Activated naive CD4-positive, alpha-beta T cell treated with anti-CD3 and anti-CD28 coated beads for 36 hours (primary cell): ENCODE measurements around the gene TP53BP1. TPM values are rescaled to one million over a fixed set of nuclear protein-coding genes. Genes with fewer than 3 reads are reported as not detected.

ENCODE experiments used
- CTCF ChIA-PET: fragments of 350-600 bp; sonication (Branson Sonifier 250); formaldehyde crosslinking; loops from one replicate; lab custom pipeline; 2021; ENCODE audit warnings: antibody characterized with exemption; lab: Charles Lee
- DNase-seq: peaks from one replicate; pipeline ENCODE4 v3.0.0-alpha.2; 2020
- H3K27ac Mint-ChIP-seq: one replicate; pipeline ENCODE4 v1.8.0; 2021; ENCODE audit warnings: mild to moderate bottlenecking, mixed read lengths
- H3K27me3 Mint-ChIP-seq: one replicate; pipeline ENCODE4 v1.8.0; 2021; ENCODE audit warnings: low read depth, mixed read lengths
- H3K36me3 Mint-ChIP-seq: one replicate; pipeline ENCODE4 v1.8.0; 2021; ENCODE audit warnings: low read depth, mixed read lengths
- H3K4me1 Mint-ChIP-seq: one replicate; pipeline ENCODE4 v1.8.0; 2021; ENCODE audit warnings: low read depth, mixed read lengths
- H3K4me3 Mint-ChIP-seq: one replicate; pipeline ENCODE4 v1.8.0; 2021; ENCODE audit warnings: mild to moderate bottlenecking, moderate library complexity, mixed read lengths
- H3K9me3 Mint-ChIP-seq: one replicate; pipeline ENCODE4 v1.8.0; 2021; ENCODE audit warnings: mixed read lengths
- intact Hi-C: fragments of 100-400 bp; cut with micrococcal nuclease; formaldehyde crosslinking; loops from one replicate; pipeline ENCODE4 v1.15.1; 2023
- total RNA-seq, 2 experiments: library from RNA; stranded (reverse); gene quantifications; one replicate each; pipeline ENCODE4 v1.2.3, GENCODE V29; 2021

Gene TP53BP1
- total RNA-seq, 2 experiments from 2014 or later, result 18.9 to 22.3 TPM

- no peaks in the 10 kb centered on the region for H3K9me3 Mint-ChIP-seq
- H3K4me3 Mint-ChIP-seq, result peak overlapping the region; percentile 85
- H3K27me3 Mint-ChIP-seq, result no peaks in the 10 kb centered on the region
- peaks cover 20% of the 10 kb centered on the region for H3K4me1 Mint-ChIP-seq
- DNase-seq, result no peak
- H3K27ac Mint-ChIP-seq, result no peak overlapping the region
- no peaks in the 10 kb centered on the region for H3K36me3 Mint-ChIP-seq
- CTCF ChIA-PET, result no interaction called here
- intact Hi-C loops, result no loop called here
These were observed 16.2 kb upstream of the TP53BP1 start for GRCh38 chr15:43508991-43509659.

DNA sequence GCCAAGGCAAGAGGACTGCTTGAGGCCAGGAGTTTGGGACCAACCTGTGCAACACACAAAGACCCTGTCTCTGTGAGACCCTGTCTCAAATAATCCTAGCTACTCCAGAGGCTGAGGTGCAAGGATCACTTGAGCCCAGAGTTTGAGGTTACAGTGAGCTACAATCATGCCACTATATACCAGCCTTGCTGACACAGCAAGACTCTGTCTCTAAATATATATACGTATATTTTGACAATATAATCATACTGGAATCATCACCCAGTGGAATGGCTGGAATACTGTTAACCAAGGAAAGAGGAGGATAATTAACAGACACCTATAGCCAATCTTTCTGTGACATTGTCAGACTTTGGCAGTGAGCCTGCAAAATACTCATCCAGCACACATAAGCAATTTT lies 15.5 kb upstream of the TP53BP1 start:
- Mint-ChIP-seq H3K9me3 (no peaks in the 10 kb centered on the region), H3K27ac (no peak overlapping the region), H3K27me3 (no peaks in the 10 kb centered on the region), H3K4me3 (no peak overlapping the region), H3K4me1 (peaks cover 15% of the 10 kb centered on the region), H3K36me3 (no peaks in the 10 kb centered on the region)
- intact Hi-C loops, result no loop called here
- CTCF ChIA-PET, result no interaction called here
- DNase-seq, result no peak

- Mint-ChIP-seq H3K27ac (no peak overlapping the region), H3K4me1 (peaks cover 9% of the 10 kb centered on the region), H3K27me3 (no peaks in the 10 kb centered on the region), H3K4me3 (no peak overlapping the region), H3K36me3 (no peaks in the 10 kb centered on the region), H3K9me3 (no peaks in the 10 kb centered on the region)
- no peak for DNase-seq
- CTCF ChIA-PET, result interaction anchor here (0.7 to 1.5 kb wide), 2 partner anchors 9 to 996 kb away, joined by 3 to 4 read pairs; no protein-coding TSS in a partner anchor
- intact Hi-C loops, result no loop called here
These were observed 12.8 kb upstream of the TP53BP1 start for GRCh38 chr15:43505738-43506137.

DNA sequence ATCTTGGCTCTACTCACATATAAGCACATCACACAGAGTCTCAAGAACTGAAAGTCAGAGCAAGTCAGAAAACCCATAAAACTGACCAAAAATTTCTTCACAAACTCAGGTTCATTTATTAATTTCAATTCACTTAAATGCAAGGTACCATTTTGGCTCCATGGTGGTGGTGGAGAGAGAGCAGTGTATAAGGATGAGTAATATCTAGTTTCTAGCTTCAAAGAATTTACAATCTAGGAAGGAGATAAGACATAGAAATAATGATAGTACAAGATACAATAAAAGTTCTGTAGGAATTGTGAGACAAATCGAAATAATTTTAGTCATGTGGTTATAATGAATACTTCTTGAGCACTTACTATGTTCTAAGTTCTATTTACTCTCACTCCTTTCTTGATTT lies 6.7 kb upstream of the TP53BP1 start:
- Mint-ChIP-seq H3K27ac (no peak overlapping the region), H3K4me3 (no peak overlapping the region), H3K27me3 (no peaks in the 10 kb centered on the region), H3K4me1 (no peaks in the 10 kb centered on the region), H3K36me3 (no peaks in the 10 kb centered on the region), H3K9me3 (no peaks in the 10 kb centered on the region)
- intact Hi-C loops, result loop anchor here (10.0 kb wide), 1 partner anchor 695 kb away; the partner anchor contains the start of gene FRMD5
- no peak for DNase-seq
- CTCF ChIA-PET, result no interaction called here

DNA sequence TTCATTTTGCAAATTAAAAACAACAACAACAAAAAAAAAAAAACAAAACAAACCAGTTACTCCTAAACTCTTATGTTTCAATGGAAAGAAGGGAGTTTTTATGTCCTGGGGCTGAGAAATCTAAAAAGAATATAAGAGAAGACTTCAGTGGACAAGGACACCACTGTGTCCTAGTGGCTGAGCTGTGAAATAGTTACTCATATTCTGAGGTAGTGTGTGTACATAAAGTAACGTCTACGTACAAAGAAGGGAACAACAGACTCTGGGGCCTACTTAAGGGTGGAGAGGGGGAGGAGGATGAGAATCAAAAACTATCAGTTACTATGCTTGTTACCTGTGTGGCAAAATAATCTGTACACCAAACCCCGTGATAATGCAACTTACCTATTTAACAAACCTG lies 6.0 kb upstream of the TP53BP1 start:
- Mint-ChIP-seq H3K27me3 (no peaks in the 10 kb centered on the region), H3K9me3 (no peaks in the 10 kb centered on the region), H3K4me1 (no peaks in the 10 kb centered on the region), H3K27ac (no peak overlapping the region), H3K36me3 (no peaks in the 10 kb centered on the region), H3K4me3 (no peak overlapping the region)
- DNase-seq, result no peak
- intact Hi-C loops, result loop anchor here (10.0 kb wide), 1 partner anchor 696 kb away; the partner anchor contains the start of gene FRMD5
- CTCF ChIA-PET, result no interaction called here

DNA sequence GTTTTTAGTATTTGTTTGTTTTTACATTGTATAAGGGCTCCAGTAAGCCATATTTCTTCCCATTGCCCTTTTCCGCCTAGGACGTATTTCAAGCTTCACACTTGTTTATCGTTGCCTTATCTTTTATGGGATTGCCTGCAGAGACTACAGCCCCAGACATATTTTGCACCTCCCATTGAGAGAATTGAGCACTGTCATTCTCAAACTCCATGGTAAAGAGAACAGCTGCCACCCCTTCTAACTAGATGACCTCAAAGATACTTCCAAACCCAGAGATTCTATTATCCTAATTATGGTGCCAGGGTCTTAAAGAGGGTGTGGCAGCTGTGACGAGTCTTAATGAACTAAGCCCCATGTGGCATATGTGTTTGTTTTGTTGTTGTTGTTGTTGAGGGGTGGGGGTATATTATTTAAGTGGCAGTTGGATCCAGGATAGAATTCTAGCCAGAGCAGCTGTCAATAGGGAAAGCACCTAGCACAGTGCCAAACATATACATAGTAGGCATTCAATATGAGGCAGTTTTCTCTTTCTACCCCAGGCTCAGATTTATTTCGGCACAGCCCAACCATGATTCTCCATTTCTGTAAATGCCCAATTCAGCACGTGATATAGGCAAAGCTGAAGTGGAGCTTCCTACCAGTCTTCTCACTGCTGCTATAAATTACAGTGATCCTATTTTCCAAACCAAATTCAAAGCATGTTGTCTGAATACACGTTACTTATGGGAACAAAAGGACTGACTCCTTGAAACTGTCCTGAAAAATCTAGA lies 932 bp upstream of the TP53BP1 start:
- peak overlapping the region; percentile 96 for H3K4me3 Mint-ChIP-seq
- H3K27ac Mint-ChIP-seq, result no peak overlapping the region
- peaks cover 6% of the 10 kb centered on the region for H3K36me3 Mint-ChIP-seq
- CTCF ChIA-PET, result interaction anchor here (0.6 to 3.0 kb wide), 3 partner anchors 17 to 773 kb away, joined by 3 to 15 read pairs (median 13); no protein-coding TSS in a partner anchor
- H3K9me3 Mint-ChIP-seq, result no peaks in the 10 kb centered on the region
- no peaks in the 10 kb centered on the region for H3K27me3 Mint-ChIP-seq
- H3K4me1 Mint-ChIP-seq, result peaks cover 26% of the 10 kb centered on the region
- intact Hi-C loops, result loop anchor here (1.0 to 10.0 kb wide), 3 partner anchors 16 to 701 kb away; partner anchors contain the start of gene FRMD5
- no peak for DNase-seq

DNA sequence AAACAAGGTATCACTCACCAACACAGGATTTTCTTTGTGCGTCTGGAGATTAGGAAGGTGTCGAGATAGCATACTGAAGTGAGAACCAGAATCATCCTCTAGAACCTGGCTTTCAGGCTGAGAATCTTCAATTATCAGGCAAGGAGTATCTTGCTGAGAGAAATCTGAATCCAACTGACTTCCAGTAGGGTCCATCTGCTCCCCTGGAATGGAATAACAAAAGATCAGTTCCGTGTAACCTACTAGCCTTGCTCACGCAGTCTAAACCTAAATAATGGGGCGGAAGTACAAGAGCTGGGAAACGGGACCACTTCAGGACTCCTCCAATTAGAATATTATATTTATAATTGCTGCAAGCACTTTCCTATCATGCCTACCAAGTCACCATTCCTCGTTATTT lies 690 bp downstream of the TP53BP1 start:
- H3K36me3 Mint-ChIP-seq, result peaks cover 6% of the 10 kb centered on the region
- H3K9me3 Mint-ChIP-seq, result no peaks in the 10 kb centered on the region
- peaks cover 27% of the 10 kb centered on the region for H3K4me1 Mint-ChIP-seq
- no peak for DNase-seq
- peak overlapping the region; percentile 92 for H3K27ac Mint-ChIP-seq
- intact Hi-C loops, result loop anchor here (10.0 kb wide), 1 partner anchor 703 kb away; the partner anchor contains the start of gene FRMD5
- CTCF ChIA-PET, result interaction anchor here (0.7 kb wide), 1 partner anchor 22 kb away, joined by 4 read pairs; no protein-coding TSS in a partner anchor
- H3K4me3 Mint-ChIP-seq, result peak overlapping the region; percentile 96
- H3K27me3 Mint-ChIP-seq, result no peaks in the 10 kb centered on the region

DNA sequence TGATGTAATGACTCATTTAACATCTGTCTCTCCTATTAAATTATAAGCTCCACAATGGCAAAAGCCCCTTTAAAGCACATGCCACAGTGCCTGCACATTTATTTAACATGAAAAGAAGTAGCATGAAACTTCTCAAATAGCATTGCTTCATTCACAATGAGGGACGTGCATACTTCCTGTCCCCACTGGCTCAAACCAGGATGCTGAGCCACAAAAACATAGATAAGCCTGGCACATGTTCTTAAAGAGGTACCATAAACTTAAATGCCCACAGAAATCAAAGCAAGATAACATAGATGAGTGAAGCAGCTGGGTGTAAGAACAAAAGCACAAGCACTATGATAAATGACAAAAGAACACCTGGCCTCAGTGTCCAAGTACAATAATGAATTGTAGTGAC lies 3.8 kb downstream of the TP53BP1 start:
- no peak overlapping the region for H3K27ac Mint-ChIP-seq
- H3K9me3 Mint-ChIP-seq, result no peaks in the 10 kb centered on the region
- peaks cover 9% of the 10 kb centered on the region for H3K36me3 Mint-ChIP-seq
- DNase-seq, result no peak
- intact Hi-C loops, result no loop called here
- H3K4me1 Mint-ChIP-seq, result peaks cover 28% of the 10 kb centered on the region
- H3K4me3 Mint-ChIP-seq, result no peak overlapping the region
- CTCF ChIA-PET, result interaction anchor here (0.6 to 0.9 kb wide), 4 partner anchors 22 to 875 kb away, joined by 3 read pairs; partner anchors contain the start of gene MAP1A
- no peaks in the 10 kb centered on the region for H3K27me3 Mint-ChIP-seq

DNA sequence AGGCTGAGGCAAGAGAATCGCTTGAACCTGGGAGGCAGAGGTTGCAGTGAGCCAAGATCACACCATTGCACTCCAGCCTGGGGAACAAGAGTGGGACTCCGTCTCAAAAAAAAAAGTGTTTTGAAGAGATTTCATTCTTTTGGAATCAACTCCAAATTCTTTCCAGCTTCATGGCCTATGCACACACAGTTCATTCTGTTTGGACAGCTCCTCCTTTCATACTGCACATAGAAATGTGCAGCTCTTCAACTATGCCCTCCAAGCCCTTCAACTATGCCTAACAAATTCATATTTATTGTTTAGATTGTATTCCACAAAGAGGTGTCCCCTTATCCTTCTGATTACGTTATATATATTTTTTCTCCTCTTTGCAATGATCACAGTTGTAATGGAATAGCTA lies 4.2 kb downstream of the TP53BP1 start:
- CTCF ChIA-PET, result interaction anchor here (0.7 to 0.9 kb wide), 2 partner anchors 22 to 117 kb away, joined by 3 read pairs; no protein-coding TSS in a partner anchor
- no peaks in the 10 kb centered on the region for H3K27me3 Mint-ChIP-seq
- peaks cover 32% of the 10 kb centered on the region for H3K4me1 Mint-ChIP-seq
- H3K27ac Mint-ChIP-seq, result no peak overlapping the region
- H3K9me3 Mint-ChIP-seq, result no peaks in the 10 kb centered on the region
- H3K36me3 Mint-ChIP-seq, result peaks cover 9% of the 10 kb centered on the region
- H3K4me3 Mint-ChIP-seq, result no peak overlapping the region
- DNase-seq, result no peak
- intact Hi-C loops, result no loop called here

- Mint-ChIP-seq H3K4me1 (peaks cover 25% of the 10 kb centered on the region), H3K27me3 (no peaks in the 10 kb centered on the region), H3K27ac (no peak overlapping the region), H3K36me3 (peaks cover 8% of the 10 kb centered on the region), H3K9me3 (no peaks in the 10 kb centered on the region), H3K4me3 (no peak overlapping the region)
- CTCF ChIA-PET, result interaction anchor here (0.6 kb wide), 1 partner anchor 13 kb away, joined by 3 read pairs; no protein-coding TSS in a partner anchor
- DNase-seq, result no peak
- intact Hi-C loops, result no loop called here
These were observed 5.6 kb downstream of the TP53BP1 start for GRCh38 chr15:43487271-43487895.

GRCh38 chr15:43484455-43484854 lies 8.5 kb downstream of the TP53BP1 start:
- Mint-ChIP-seq H3K27ac (no peak overlapping the region), H3K36me3 (peaks cover 6% of the 10 kb centered on the region), H3K27me3 (no peaks in the 10 kb centered on the region), H3K4me1 (peaks cover 14% of the 10 kb centered on the region), H3K9me3 (no peaks in the 10 kb centered on the region), H3K4me3 (no peak overlapping the region)
- intact Hi-C loops, result no loop called here
- CTCF ChIA-PET, result interaction anchor here (1.0 to 1.9 kb wide), 3 partner anchors 27 to 39 kb away, joined by 5 to 12 read pairs (median 5); no protein-coding TSS in a partner anchor
- DNase-seq, result no peak
